HL-60 (cell line): ENCODE results near the gene CDC42BPA.

Experiments
- CTCF ChIP-seq: IDR thresholded peaks from one replicate; pipeline ENCODE4 v1.5.1; 2011; ENCODE audit warnings: low read length, control low read depth, inconsistent platforms; ENCODE audit not compliant: insufficient read depth
- POLR2AphosphoS5 ChIP-seq: IDR thresholded peaks from 2 replicates; pipeline ENCODE4 v1.6.1; 2012; ENCODE audit warnings: low read depth
- REST ChIP-seq: IDR thresholded peaks from 2 replicates; pipeline ENCODE4 v1.6.1; 2012; ENCODE audit warnings: low read depth; ENCODE audit not compliant: insufficient replicate concordance

GRCh38 chr1:227368009-227368408, 49.7 kb upstream of the CDC42BPA start:
- TF ChIP-seq CTCF (no peak), REST (no peak), POLR2AphosphoS5 (no peak)
